GM18519 (cell line): ENCODE measurements around the gene TMEM167B.
"Not testable (repeated sequence)": the region's sequence is repeated elsewhere in the genome, so short reads cannot be mapped to it uniquely, and the experiment has no call there.

Experiments used
- ATAC-seq: cut with Tn5 transposase; IDR thresholded peaks from one replicate; pipeline ENCODE4 v1.9.1; 2021; ENCODE audit warnings: mild to moderate bottlenecking, moderate library complexity; ENCODE audit not compliant: unreplicated experiment, low FRiP score

Gene TMEM167B

DNA sequence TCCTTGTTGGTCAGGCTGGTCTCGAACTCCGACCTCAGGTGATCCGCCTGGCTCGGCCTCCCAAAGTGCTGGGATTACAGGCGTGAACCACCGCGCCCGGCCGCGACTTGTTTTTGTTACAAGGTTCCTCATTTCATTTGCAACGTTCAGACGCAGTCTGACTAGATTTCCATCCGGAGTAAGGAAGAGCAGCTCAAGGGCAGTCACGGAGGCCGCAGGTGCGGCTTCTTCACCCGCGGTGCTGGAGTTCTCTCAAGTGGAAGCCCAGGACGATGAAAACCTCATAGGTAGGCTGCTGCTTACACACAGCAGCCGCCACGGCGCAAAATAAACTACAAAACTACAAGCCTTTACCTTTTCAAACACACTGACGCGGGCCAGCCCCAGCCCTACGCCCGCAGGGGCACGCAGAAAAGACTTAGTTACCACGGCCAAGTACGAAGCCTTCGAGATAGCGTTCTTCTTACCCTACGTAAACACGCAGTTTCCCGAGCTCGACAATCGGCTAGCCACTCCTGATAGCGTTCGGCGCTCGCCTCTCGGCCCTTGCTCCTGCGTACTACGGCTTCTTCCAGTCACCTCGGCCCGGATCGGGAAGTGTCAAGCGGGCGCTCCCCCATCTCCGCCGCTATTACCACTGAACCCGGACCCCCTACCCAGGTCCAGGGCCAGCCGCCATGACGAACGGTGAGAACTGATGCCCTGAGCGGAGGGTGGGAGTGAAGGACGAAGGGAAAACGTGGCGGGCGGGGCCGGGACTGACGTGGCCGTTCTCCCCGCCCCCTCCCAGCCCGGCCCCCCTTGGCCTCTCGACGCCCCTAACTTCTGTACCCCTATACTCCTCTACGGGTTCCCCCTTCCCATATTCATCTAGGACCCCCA, at the start of gene TMEM167B:
Gene TMEM167B (plus strand): TSS at position 569 of the 882 bp plus-strand sequence. CDS start 109 bp downstream, at position 678.
- ATAC-seq = peak; percentile 73

DNA sequence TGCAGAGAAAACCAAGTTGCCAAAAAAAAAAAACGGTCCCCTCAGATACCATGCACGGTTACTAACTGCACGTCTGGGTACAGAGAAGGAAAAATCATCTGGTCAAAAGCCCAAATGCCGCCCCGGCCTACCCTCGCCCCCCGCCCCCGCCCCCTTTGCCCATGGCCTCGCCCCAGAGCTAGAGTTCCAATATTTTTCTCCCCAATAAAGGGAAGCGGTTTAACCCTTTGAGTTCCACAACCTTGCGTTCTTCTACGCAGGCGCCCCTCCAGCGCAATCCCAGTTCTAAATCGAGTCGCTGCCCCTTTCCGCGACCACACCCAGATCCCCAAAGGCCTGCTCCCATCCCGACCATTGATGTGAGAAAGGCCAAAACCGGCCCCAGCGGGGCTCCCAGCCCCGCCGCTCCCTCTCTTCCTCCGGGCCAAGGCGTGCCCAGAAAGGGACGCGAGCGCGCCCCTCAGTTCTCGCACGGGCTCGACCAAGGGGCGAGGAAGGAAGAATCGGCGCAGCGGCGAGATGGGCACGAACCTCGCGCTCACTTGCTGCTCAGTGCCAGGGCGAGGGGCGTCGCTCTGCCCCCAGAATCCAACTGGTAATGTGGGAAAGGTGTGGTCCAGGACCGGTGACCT, 49.5 kb upstream of the TMEM167B start:
- ATAC-seq = peak; percentile 2

GRCh38 chr1:109041621-109042468, 48.7 kb upstream of the TMEM167B start, which contains the start of gene WDR47:
Gene WDR47, minus strand, starts transcription at chr1:109042102. Its CDS starts 18,590 bp downstream, at chr1:109023512.
- peak; percentile 89 for ATAC-seq

DNA sequence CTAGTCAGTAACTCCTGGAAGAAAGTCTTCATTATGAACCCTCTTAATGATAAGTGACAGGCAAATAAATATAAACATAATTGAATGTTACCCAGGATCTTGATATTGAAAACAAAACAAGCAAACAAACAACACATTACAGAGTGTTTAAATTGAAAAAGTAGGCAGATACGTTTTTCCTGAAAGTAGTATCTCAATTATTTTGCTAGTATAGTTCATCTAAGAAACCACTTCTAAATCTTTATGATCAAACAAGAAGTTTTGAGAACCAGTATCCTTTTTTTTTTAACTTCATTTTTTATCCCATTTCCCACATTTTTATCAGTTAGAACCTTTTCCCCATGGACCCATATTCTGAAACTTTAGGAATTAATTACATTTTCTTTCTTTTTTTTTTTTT, 45.0 kb upstream of the TMEM167B start:
- no peak for ATAC-seq

- ATAC-seq = no peak
Observed at GRCh38 chr1:109046671-109047070, 43.9 kb upstream of the TMEM167B start.

DNA sequence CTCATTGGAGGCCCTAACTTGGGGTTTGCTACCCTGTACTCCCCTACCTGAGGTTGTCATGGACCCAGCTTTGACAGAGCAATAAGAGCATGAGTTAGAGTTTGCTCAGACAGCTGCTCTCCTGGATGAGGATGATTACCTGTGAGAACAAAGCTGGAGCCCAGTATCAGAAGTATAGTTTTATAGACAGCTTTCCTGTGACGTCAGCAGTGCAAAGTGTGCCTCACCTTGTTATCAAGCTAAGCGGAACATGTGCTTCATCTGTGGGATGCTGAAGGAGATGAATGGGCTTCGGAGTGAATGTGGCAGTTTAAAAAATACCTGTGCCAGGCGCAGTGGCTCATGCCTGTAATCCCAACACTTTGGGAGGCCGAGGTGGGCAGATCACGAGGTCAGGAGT, 43.2 kb upstream of the TMEM167B start:
- no peak for ATAC-seq

GRCh38 chr1:109048335-109048734, 42.2 kb upstream of the TMEM167B start:
- ATAC-seq = no peak

GRCh38 chr1:109050228-109050995, 40.2 kb upstream of the TMEM167B start:
- no peak for ATAC-seq

DNA sequence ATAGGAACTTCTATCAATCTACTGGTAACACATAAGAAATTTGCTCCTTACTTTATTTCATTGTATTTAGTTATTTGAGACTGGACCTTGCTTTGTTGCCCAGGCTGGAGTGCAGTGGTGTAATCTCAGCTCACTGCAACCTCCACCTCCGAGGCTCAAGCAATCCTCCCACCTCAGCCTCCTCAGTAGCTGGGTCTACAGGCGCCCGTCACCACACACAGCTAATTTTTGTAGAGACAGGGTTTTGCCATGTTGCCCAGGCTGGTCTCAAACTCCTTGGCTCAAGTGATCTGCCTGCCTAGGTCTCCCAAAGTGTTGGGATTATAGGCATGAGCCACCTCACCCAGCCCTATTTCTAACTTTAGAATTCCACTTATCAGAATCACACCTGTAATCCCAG, 38.4 kb upstream of the TMEM167B start:
- not testable (repeated sequence) for ATAC-seq

- ATAC-seq = no peak
Observed at GRCh38 chr1:109056064-109056463, 34.5 kb upstream of the TMEM167B start.

GRCh38 chr1:109059026-109059425, 31.5 kb upstream of the TMEM167B start:
- ATAC-seq = no peak

- ATAC-seq = no peak
Observed at GRCh38 chr1:109060707-109061106, 29.9 kb upstream of the TMEM167B start.

DNA sequence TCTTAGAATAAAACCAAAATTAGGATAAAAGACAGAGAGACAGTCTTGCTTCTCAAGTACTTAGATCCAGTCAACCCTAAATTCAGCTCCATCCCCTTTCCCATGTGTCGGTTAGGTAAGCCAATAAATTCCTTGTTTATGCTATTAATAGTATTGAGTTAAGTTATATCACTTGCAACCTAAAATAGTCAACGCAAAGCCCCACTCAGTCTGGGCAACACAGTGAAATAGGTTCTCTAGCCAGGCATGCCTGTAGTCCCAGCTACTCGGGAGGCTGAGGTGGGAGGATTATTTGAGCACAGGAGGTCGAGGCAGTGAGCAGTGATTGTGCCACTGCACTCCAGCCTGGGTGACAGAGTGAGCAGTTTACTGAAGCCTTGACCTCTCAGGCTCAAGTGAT, 29.4 kb upstream of the TMEM167B start:
- no peak for ATAC-seq

DNA sequence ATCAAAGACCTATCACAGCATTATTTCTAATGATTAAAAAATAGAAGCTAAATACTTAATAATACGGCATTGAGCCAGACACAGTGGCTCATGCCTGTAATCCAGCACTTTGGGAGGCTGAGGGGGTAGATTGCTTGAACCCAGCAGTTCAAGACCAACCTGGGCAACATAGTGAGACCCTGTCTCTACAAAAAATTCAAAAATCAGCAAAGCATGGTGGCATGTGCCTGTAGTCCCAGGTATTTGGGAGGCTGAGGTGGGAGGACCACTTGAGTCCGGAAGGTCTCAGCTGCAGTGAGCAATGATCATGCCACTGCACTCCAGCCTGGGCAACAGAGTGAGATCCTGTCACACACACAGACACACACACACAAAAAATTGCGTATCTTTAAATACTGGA, 25.4 kb upstream of the TMEM167B start:
- ATAC-seq = no peak

DNA sequence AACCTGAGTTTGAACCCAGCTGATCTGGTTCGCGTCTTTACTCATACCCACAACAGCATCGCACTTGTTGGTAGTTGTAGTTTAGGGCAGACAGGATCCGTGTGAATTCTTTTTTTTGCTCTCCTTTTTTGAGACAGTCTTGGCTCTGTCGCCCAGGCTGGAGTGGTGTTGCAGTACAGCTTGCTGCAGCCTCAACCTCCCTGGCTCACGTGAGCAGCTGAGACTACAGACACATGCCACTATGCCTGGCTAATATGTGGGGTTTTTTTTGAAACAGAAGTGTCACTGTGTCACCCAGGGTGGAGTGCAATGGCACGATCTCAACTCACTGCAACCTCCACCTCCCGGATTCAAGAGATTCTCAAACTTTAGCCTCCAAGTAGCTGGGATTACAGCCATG, 22.7 kb upstream of the TMEM167B start:
- no peak for ATAC-seq

GRCh38 chr1:109069294-109069693, 21.3 kb upstream of the TMEM167B start:
- ATAC-seq = no peak

GRCh38 chr1:109075531-109076490, 14.8 kb upstream of the TMEM167B start, which contains the start of gene TAF13:
Gene TAF13, minus strand, starts transcription at chr1:109076003. Its CDS starts 56 bp downstream, at chr1:109075947.
- peak; percentile 95 for ATAC-seq

GRCh38 chr1:109078317-109078716, 12.2 kb upstream of the TMEM167B start:
- ATAC-seq = no peak

DNA sequence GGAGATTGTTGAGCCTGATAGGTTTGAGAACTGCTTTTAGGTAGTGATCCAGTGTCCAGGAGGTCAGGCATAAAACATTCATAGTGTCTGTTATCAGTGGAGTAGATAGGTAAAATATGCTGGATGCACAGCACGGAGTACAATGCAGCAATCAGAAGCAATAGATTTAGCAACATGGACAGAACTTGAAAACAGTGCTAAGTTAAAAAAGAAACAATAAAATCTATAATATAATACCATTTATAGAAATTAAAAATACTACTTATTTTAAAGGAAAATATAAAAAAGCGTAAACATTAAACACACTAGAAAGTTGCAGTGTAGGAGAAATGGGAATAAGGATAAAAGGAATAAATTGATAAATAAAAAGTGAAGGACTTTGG, 11.3 kb upstream of the TMEM167B start:
- no peak for ATAC-seq
